ENCODE measurements around the gene DAPL1. TPM values are rescaled to one million over a fixed set of nuclear protein-coding genes. Genes with fewer than 3 reads are reported as not detected.

DAPL1 gene
- total RNA-seq, 4 donors from 2014 or later, result not detected

GRCh38 chr2:158810731-158811460 is 15.8 kb downstream of the DAPL1 start:
- H3K27me3 ChIP-seq, result no peaks in the 10 kb centered on the region
- TF ChIP-seq POLR2A (IDR thresholded peaks at IDR 0.05; ENCODE audit: low read depth) (no peak), EP300 (IDR thresholded peaks at IDR 0.05) (no peak), POLR2AphosphoS5 (IDR thresholded peaks at IDR 0.05) (no peak), CTCF (IDR thresholded peaks at IDR 0.05) (no peak)
- 43% methylated on average over 6 of the region's 6 CpGs for WGBS
- H3K9me3 ChIP-seq, result no peaks in the 10 kb centered on the region
- no peak overlapping the region for H3K27ac ChIP-seq (replicated peaks in 1 of 4)
- DNase-seq (ENCODE audit: extremely low spot score), result no peak
- intact Hi-C loops (cut with DNase I), result no loop called here
- H3K36me3 ChIP-seq, result no peaks in the 10 kb centered on the region
- H3K4me3 ChIP-seq, result no peak overlapping the region
- H3K4me1 ChIP-seq, result peaks cover 0 to 7% (median 4%) of the 10 kb centered on the region in 4 donors

GRCh38 chr2:158815166-158815565 is 20.0 kb downstream of the DAPL1 start:
- H3K9me3 ChIP-seq, result no peaks in the 10 kb centered on the region
- no peaks in the 10 kb centered on the region for H3K27me3 ChIP-seq
- TF ChIP-seq CTCF (IDR thresholded peaks at IDR 0.05) (no peak), POLR2A (IDR thresholded peaks at IDR 0.05; ENCODE audit: low read depth) (no peak), EP300 (IDR thresholded peaks at IDR 0.05) (no peak), POLR2AphosphoS5 (IDR thresholded peaks at IDR 0.05) (no peak)
- intact Hi-C loops (cut with DNase I), result no loop called here
- no peak overlapping the region for H3K27ac ChIP-seq (replicated peaks in 1 of 4)
- H3K4me3 ChIP-seq, result no peak overlapping the region
- 88% methylated on average over 1 of the region's 1 CpG for WGBS
- peaks cover 0 to 7% (median 2%) of the 10 kb centered on the region in 4 donors for H3K4me1 ChIP-seq
- no peak for DNase-seq (ENCODE audit: extremely low spot score)
- no peaks in the 10 kb centered on the region for H3K36me3 ChIP-seq

- H3K36me3 ChIP-seq, result no peaks in the 10 kb centered on the region
- H3K4me1 ChIP-seq, result peaks cover 0 to 4% (median 2%) of the 10 kb centered on the region in 4 donors
- no peak for TF ChIP-seq EP300 (IDR thresholded peaks at IDR 0.05)
- TF ChIP-seq POLR2AphosphoS5 (IDR thresholded peaks at IDR 0.05), result no peak
- TF ChIP-seq POLR2A (IDR thresholded peaks at IDR 0.05; ENCODE audit: low read depth), result no peak
- no peak for TF ChIP-seq CTCF (IDR thresholded peaks at IDR 0.05)
- DNase-seq (ENCODE audit: extremely low spot score), result no peak
- WGBS, result 57% methylated on average over 5 of the region's 5 CpGs
- intact Hi-C loops (cut with DNase I), result no loop called here
- no peak overlapping the region for H3K27ac ChIP-seq (replicated peaks in 1 of 4)
- no peak overlapping the region for H3K4me3 ChIP-seq
- H3K27me3 ChIP-seq, result no peaks in the 10 kb centered on the region
- no peaks in the 10 kb centered on the region for H3K9me3 ChIP-seq
Observed at GRCh38 chr2:158815658-158816057, 20.5 kb downstream of the DAPL1 start.

GRCh38 chr2:158817588-158817987 is 22.5 kb downstream of the DAPL1 start:
- no peaks in the 10 kb centered on the region for H3K36me3 ChIP-seq
- no peak for DNase-seq (ENCODE audit: extremely low spot score)
- no peak for TF ChIP-seq EP300 (IDR thresholded peaks at IDR 0.05)
- no peak for TF ChIP-seq POLR2AphosphoS5 (IDR thresholded peaks at IDR 0.05)
- TF ChIP-seq CTCF (IDR thresholded peaks at IDR 0.05), result no peak
- no peak for TF ChIP-seq POLR2A (IDR thresholded peaks at IDR 0.05; ENCODE audit: low read depth)
- intact Hi-C loops (cut with DNase I), result no loop called here
- no peak overlapping the region for H3K27ac ChIP-seq (replicated peaks in 1 of 4)
- no peaks in the 10 kb centered on the region for H3K9me3 ChIP-seq
- 91% methylated on average over 3 of the region's 3 CpGs for WGBS
- H3K4me1 ChIP-seq, result no peaks in the 10 kb centered on the region
- H3K27me3 ChIP-seq, result no peaks in the 10 kb centered on the region
- no peak overlapping the region for H3K4me3 ChIP-seq

- intact Hi-C loops (cut with DNase I), result no loop called here
- H3K27ac ChIP-seq (replicated peaks in 1 of 4), result no peak overlapping the region
- TF ChIP-seq CTCF (IDR thresholded peaks at IDR 0.05), result no peak
- no peak for TF ChIP-seq POLR2A (IDR thresholded peaks at IDR 0.05; ENCODE audit: low read depth)
- no peak for TF ChIP-seq EP300 (IDR thresholded peaks at IDR 0.05)
- no peak for TF ChIP-seq POLR2AphosphoS5 (IDR thresholded peaks at IDR 0.05)
- no peaks in the 10 kb centered on the region for H3K27me3 ChIP-seq
- H3K36me3 ChIP-seq, result no peaks in the 10 kb centered on the region
- no peak for DNase-seq (ENCODE audit: extremely low spot score)
- H3K4me1 ChIP-seq, result no peaks in the 10 kb centered on the region
- H3K9me3 ChIP-seq, result no peaks in the 10 kb centered on the region
- H3K4me3 ChIP-seq, result no peak overlapping the region
- WGBS, result 82% methylated on average over 3 of the region's 3 CpGs
Observed at GRCh38 chr2:158818511-158818910, 23.4 kb downstream of the DAPL1 start.

All from esophagus muscularis mucosa (tissue), 4 donors.